Measurements from ENCODE around the gene KRTAP1-4. TPM values are rescaled to one million over a fixed set of nuclear protein-coding genes. Genes with fewer than 3 reads are reported as not detected.

The KRTAP1-4 gene
- total and polyA plus RNA-seq, 2 of the 4 experiments (the other 2 are of a cell fraction), result not detected

GRCh38 chr17:41004397-41004796 lies 25.6 kb downstream of the KRTAP1-4 start:
- ATAC-seq (ENCODE audit: low read depth), result no peak

More at GRCh38 chr17:41004397-41004796, 25.6 kb downstream of the KRTAP1-4 start:
- DNase-seq, result no peak
- Histone ChIP-seq H3K23ac (ENCODE audit: low read depth, low read length) (no peak overlapping the region), H3K18ac (ENCODE audit: low read depth, low read length) (no peak overlapping the region), H3K36me3 (ENCODE audit: control insufficient read depth, insufficient read depth, low read length) (no peaks in the 10 kb centered on the region), H2BK120ac (ENCODE audit: low read depth, low read length) (no peak overlapping the region), H3K27ac (ENCODE audit: insufficient read depth, low read length) (no peak overlapping the region), H3K4me1 (ENCODE audit: control insufficient read depth, insufficient read depth, low read length) (no peaks in the 10 kb centered on the region), H2BK5ac (ENCODE audit: low read depth, low read length, poor library complexity, severe bottlenecking) (no peak overlapping the region), H2AK5ac (ENCODE audit: low read depth, low read length) (no peak overlapping the region), H3K14ac (replicated peaks; ENCODE audit: low read depth, low read length) (no peak overlapping the region), H3K4ac (ENCODE audit: low read depth, low read length) (no peak overlapping the region), H2BK20ac (ENCODE audit: low read depth, low read length) (no peak overlapping the region), H3K9me3 (ENCODE audit: control insufficient read depth, insufficient read depth, low read length) (no peaks in the 10 kb centered on the region), H4K5ac (ENCODE audit: low read depth, low read length) (no peak overlapping the region), H3K4me3 (ENCODE audit: insufficient read depth, low read depth, low read length) (no peak overlapping the region), H3K79me1 (ENCODE audit: low read depth in 1 of 2, low read length in 2 of 2) (no peaks in the 10 kb centered on the region), H4K8ac (ENCODE audit: low read depth in 2 of 2, low read length in 2 of 2) (no peak overlapping the region), H2BK15ac (ENCODE audit: low read depth, low read length) (no peak overlapping the region; the same call in 2 of the 3 replicates), H4K91ac (ENCODE audit: insufficient read depth, low read depth, low read length) (no peak overlapping the region), H3K4me2 (ENCODE audit: low read depth, low read length) (no peak overlapping the region), H3K9ac (ENCODE audit: low read depth, low read length) (no peak overlapping the region), H3K27me3 (ENCODE audit: control insufficient read depth, insufficient read depth, low read length) (no peaks in the 10 kb centered on the region), H3K9me1 (ENCODE audit: insufficient read depth, low read length) (no peaks in the 10 kb centered on the region), H2AK9ac (replicated peaks; ENCODE audit: low read depth, low read length, poor library complexity) (no peak overlapping the region), H3K56ac (ENCODE audit: extremely low read depth, insufficient read depth, low read length) (no peak overlapping the region), H2AFZ (replicated peaks; ENCODE audit: low read length, poor library complexity) (no peak overlapping the region), H4K20me1 (ENCODE audit: insufficient read depth, low read length) (no peaks in the 10 kb centered on the region)
- no peak for TF ChIP-seq ELK1 (IDR thresholded peaks at IDR 0.05; ENCODE audit: borderline replicate concordance, low read depth, low read length)
- no peak for TF ChIP-seq CHD1 (IDR thresholded peaks at IDR 0.05; ENCODE audit: low read depth, low read length)
- no peak for TF ChIP-seq BHLHE40 (IDR thresholded peaks at IDR 0.05; ENCODE audit: low read depth, low read length)
- TF ChIP-seq FOS (IDR thresholded peaks at IDR 0.05; ENCODE audit: low read depth, low read length), result no peak
- no peak for TF ChIP-seq POLR2A (IDR thresholded peaks at IDR 0.05; ENCODE audit: low read depth, low read length)
- TF ChIP-seq RCOR1 (IDR thresholded peaks at IDR 0.05; ENCODE audit: insufficient replicate concordance, low read length), result no peak
- no peak for TF ChIP-seq USF2 (IDR thresholded peaks at IDR 0.05; ENCODE audit: low read depth, low read length)
- TF ChIP-seq MAFK (IDR thresholded peaks at IDR 0.05; ENCODE audit: low read depth, low read length), result no peak
- no peak for TF ChIP-seq SMC3 (IDR thresholded peaks at IDR 0.05; ENCODE audit: low read depth, low read length)
- no peak for TF ChIP-seq RAD21 (IDR thresholded peaks at IDR 0.05; ENCODE audit: low read length)
- TF ChIP-seq CTCF (conservative IDR thresholded peaks at IDR 0.05; ENCODE audit: low read depth, low read length), result no peak
- no peak for TF ChIP-seq MXI1 (IDR thresholded peaks at IDR 0.05; ENCODE audit: borderline replicate concordance, low read depth, low read length)
- no peak for TF ChIP-seq RFX5 (IDR thresholded peaks at IDR 0.05; ENCODE audit: low read depth, low read length)
- no peak for TF ChIP-seq CEBPB (IDR thresholded peaks at IDR 0.05; ENCODE audit: low read depth, low read length)
- no peak for TF ChIP-seq NFE2L2 (IDR thresholded peaks at IDR 0.05; ENCODE audit: low read depth, low read length)
- intact Hi-C loops (cut with micrococcal nuclease) (no loop called here), in situ Hi-C loops (cut with MboI; ENCODE audit: low sequenced_read_pairs) (no loop called here), dilution Hi-C loops (cut with HindIII; ENCODE audit: low sequenced_read_pairs, unreplicated experiment) (no loop called here)
- BruUV-seq (replicated peaks), result no TSS peak
- ChIA-PET CTCF (no interaction called here), POLR2A (ENCODE audit: unreplicated experiment) (no interaction called here)
- WGBS, 2 experiments (ENCODE audit: extremely low coverage in 2 of 2, insufficient read length in 1 of 2), result 100% methylated on average over 1 of the region's 3 CpGs; no CpG with 5 or more reads in 1 of the 2 experiments

Data from IMR-90 (cell line).